ENCODE measurements around the gene P4HB.

GRCh38 chr17:81845881-81846742 lies 14.2 kb downstream of the P4HB start:
- no peak for TF ChIP-seq ZNF585B (tag by site-specific recombination; IDR thresholded peaks at IDR 0.05)
- TF ChIP-seq, protein P1, sequence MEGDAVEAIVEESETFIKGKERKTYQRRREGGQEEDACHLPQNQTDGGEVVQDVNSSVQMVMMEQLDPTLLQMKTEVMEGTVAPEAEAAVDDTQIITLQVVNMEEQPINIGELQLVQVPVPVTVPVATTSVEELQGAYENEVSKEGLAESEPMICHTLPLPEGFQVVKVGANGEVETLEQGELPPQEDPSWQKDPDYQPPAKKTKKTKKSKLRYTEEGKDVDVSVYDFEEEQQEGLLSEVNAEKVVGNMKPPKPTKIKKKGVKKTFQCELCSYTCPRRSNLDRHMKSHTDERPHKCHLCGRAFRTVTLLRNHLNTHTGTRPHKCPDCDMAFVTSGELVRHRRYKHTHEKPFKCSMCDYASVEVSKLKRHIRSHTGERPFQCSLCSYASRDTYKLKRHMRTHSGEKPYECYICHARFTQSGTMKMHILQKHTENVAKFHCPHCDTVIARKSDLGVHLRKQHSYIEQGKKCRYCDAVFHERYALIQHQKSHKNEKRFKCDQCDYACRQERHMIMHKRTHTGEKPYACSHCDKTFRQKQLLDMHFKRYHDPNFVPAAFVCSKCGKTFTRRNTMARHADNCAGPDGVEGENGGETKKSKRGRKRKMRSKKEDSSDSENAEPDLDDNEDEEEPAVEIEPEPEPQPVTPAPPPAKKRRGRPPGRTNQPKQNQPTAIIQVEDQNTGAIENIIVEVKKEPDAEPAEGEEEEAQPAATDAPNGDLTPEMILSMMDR (tag by site-specific recombination; IDR thresholded peaks at IDR 0.05), result no peak
- TF ChIP-seq HOXA7 (CRISPR knock-in tag; IDR thresholded peaks at IDR 0.05; ENCODE audit: borderline replicate concordance), result no peak
- TF ChIP-seq ZNF549 (tag by site-specific recombination; IDR thresholded peaks at IDR 0.05), result no peak
- TF ChIP-seq YY1 (tag by site-specific recombination; IDR thresholded peaks at IDR 0.05), result no peak
- no peak for TF ChIP-seq ZNF302 (tag by site-specific recombination; IDR thresholded peaks at IDR 0.05; ENCODE audit: low read depth)
- TF ChIP-seq, protein P2, sequence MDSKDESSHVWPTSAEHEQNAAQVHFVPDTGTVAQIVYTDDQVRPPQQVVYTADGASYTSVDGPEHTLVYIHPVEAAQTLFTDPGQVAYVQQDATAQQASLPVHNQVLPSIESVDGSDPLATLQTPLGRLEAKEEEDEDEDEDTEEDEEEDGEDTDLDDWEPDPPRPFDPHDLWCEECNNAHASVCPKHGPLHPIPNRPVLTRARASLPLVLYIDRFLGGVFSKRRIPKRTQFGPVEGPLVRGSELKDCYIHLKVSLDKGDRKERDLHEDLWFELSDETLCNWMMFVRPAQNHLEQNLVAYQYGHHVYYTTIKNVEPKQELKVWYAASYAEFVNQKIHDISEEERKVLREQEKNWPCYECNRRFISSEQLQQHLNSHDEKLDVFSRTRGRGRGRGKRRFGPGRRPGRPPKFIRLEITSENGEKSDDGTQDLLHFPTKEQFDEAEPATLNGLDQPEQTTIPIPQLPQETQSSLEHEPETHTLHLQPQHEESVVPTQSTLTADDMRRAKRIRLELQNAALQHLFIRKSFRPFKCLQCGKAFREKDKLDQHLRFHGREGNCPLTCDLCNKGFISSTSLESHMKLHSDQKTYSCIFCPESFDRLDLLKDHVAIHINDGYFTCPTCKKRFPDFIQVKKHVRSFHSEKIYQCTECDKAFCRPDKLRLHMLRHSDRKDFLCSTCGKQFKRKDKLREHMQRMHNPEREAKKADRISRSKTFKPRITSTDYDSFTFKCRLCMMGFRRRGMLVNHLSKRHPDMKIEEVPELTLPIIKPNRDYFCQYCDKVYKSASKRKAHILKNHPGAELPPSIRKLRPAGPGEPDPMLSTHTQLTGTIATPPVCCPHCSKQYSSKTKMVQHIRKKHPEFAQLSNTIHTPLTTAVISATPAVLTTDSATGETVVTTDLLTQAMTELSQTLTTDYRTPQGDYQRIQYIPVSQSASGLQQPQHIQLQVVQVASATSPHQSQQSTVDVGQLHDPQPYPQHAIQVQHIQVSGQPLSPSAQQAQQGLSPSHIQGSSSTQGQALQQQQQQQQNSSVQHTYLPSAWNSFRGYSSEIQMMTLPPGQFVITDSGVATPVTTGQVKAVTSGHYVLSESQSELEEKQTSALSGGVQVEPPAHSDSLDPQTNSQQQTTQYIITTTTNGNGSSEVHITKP (tag by site-specific recombination; IDR thresholded peaks at IDR 0.05), result no peak
- TF ChIP-seq, protein P3, sequence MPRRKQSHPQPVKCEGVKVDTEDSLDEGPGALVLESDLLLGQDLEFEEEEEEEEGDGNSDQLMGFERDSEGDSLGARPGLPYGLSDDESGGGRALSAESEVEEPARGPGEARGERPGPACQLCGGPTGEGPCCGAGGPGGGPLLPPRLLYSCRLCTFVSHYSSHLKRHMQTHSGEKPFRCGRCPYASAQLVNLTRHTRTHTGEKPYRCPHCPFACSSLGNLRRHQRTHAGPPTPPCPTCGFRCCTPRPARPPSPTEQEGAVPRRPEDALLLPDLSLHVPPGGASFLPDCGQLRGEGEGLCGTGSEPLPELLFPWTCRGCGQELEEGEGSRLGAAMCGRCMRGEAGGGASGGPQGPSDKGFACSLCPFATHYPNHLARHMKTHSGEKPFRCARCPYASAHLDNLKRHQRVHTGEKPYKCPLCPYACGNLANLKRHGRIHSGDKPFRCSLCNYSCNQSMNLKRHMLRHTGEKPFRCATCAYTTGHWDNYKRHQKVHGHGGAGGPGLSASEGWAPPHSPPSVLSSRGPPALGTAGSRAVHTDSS (tag by site-specific recombination; IDR thresholded peaks at IDR 0.05), result no peak
- TF ChIP-seq ZNF561 (tag by site-specific recombination; IDR thresholded peaks at IDR 0.05; ENCODE audit: borderline replicate concordance), result no peak
- no peak for TF ChIP-seq ZNF175 (tag by site-specific recombination; IDR thresholded peaks at IDR 0.05)
- TF ChIP-seq, protein P4, sequence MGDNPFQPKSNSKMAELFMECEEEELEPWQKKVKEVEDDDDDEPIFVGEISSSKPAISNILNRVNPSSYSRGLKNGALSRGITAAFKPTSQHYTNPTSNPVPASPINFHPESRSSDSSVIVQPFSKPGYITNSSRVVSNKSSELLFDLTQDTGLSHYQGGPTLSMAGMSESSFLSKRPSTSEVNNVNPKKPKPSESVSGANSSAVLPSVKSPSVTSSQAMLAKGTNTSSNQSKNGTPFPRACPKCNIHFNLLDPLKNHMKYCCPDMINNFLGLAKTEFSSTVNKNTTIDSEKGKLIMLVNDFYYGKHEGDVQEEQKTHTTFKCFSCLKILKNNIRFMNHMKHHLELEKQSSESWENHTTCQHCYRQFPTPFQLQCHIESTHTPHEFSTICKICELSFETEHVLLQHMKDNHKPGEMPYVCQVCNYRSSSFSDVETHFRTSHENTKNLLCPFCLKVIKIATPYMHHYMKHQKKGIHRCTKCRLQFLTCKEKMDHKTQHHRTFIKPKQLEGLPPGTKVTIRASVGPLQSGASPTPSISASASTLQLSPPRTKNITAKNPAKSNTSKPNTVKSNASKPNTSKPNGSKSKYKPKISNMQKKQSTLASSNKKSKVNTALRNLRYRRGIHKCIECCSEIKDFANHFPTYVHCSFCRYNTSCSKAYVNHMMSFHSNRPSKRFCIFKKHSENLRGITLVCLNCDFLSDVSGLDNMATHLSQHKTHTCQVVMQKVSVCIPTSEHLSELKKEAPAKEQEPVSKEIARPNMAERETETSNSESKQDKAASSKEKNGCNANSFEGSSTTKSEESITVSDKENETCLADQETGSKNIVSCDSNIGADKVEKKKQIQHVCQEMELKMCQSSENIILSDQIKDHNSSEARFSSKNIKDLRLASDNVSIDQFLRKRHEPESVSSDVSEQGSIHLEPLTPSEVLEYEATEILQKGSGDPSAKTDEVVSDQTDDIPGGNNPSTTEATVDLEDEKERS (tag by site-specific recombination; IDR thresholded peaks at IDR 0.05), result no peak
- TF ChIP-seq ZNF423 (tag by site-specific recombination; IDR thresholded peaks at IDR 0.05), result no peak
- TF ChIP-seq TCF7L2 (IDR thresholded peaks at IDR 0.05; ENCODE audit: borderline replicate concordance, low read depth, low read length), result no peak

Measured in HEK293 (cell line).